HepG2 (cell line): ENCODE results near the gene XRCC5. TPM values are rescaled to one million over a fixed set of nuclear protein-coding genes. Genes with fewer than 3 reads are reported as not detected.

Experiments used
- AKNA ChIP-seq: sonication (generic); formaldehyde crosslinking; IDR thresholded peaks from 2 replicates; pipeline ENCODE4 v1.4.0; 2020; ENCODE audit warnings: missing genetic modification reagents, borderline replicate concordance
- ATRX ChIP-seq: sonication (generic); formaldehyde crosslinking; IDR thresholded peaks from 2 replicates; pipeline ENCODE4 v1.4.0; 2020; ENCODE audit warnings: missing genetic modification reagents, borderline replicate concordance
- CHD4 ChIP-seq: fragments of 200-600 bp; sonication (generic); IDR thresholded peaks from 2 replicates; pipeline ENCODE4 v1.7.0; 2017; ENCODE audit warnings: mild to moderate bottlenecking, low read length, borderline replicate concordance
- FOSL2 ChIP-seq: sonication (generic); formaldehyde crosslinking; IDR thresholded peaks from 2 replicates; pipeline ENCODE4 v1.4.0; 2020; ENCODE audit warnings: missing genetic modification reagents
- HNF1B ChIP-seq: sonication (generic); formaldehyde crosslinking; IDR thresholded peaks from 2 replicates; pipeline ENCODE4 v1.5.1; 2020; ENCODE audit warnings: mild to moderate bottlenecking, moderate library complexity, missing genetic modification reagents
- HOXA7 ChIP-seq: sonication (generic); formaldehyde crosslinking; IDR thresholded peaks from 2 replicates; pipeline ENCODE4 v1.8.1; 2022; ENCODE audit warnings: mild to moderate bottlenecking, missing genetic modification reagents, moderate library complexity
- MIER2 ChIP-seq: IDR thresholded peaks from 2 replicates; pipeline ENCODE4 v1.6.1; 2016; ENCODE audit warnings: missing biosample characterization, missing genetic modification reagents
- SOX6 ChIP-seq, 2 experiments: fragments of 450-650 bp in 1 of 2; sonication (generic) in 1 of 2; formaldehyde crosslinking in 1 of 2; IDR thresholded peaks; 2 replicates each; pipeline versions ENCODE4 v1.4.0 to v1.6.1; 2017 to 2020; ENCODE audit warnings: antibody characterized with exemption in 1 of 2, mild to moderate bottlenecking in 1 of 2, missing genetic modification reagents in 1 of 2
- SRF ChIP-seq: IDR thresholded peaks from 2 replicates; pipeline ENCODE4 v1.6.1; 2011; ENCODE audit warnings: mild to moderate bottlenecking, low read depth, low read length, moderate library complexity
- YEATS2 ChIP-seq: sonication (generic); formaldehyde crosslinking; IDR thresholded peaks from 2 replicates; pipeline ENCODE4 v1.4.0; 2020; ENCODE audit warnings: missing genetic modification reagents, borderline replicate concordance
- YEATS4 ChIP-seq: sonication (generic); formaldehyde crosslinking; IDR thresholded peaks from 2 replicates; pipeline ENCODE4 v1.4.0; 2020; ENCODE audit warnings: missing genetic modification reagents, borderline replicate concordance
- ZBTB38 ChIP-seq: sonication (generic); formaldehyde crosslinking; IDR thresholded peaks from 2 replicates; pipeline ENCODE4 v1.5.1; 2020; ENCODE audit warnings: mild to moderate bottlenecking, missing genetic modification reagents
- ZNF280D ChIP-seq: sonication (generic); formaldehyde crosslinking; IDR thresholded peaks from 2 replicates; pipeline ENCODE4 v1.5.1; 2020; ENCODE audit warnings: mild to moderate bottlenecking, missing genetic modification reagents
- polyA plus RNA-seq, 8 experiments: library from polyadenylated mRNA; depleted of rRNA in 3 of 8; stranded (reverse) in 7 of 8; unstranded in 1 of 8; fragments of >200 nt; fragmentation: Illumina TruSeq in 4 of 8; extraction: Trizol in 4 of 8; gene quantifications; 2 replicates each; pipeline versions ENCODE4 v1.2.1 to v1.2.3, GENCODE V29; 2011 to 2016; ENCODE audit warnings: low read depth in 4 of 8, missing spikeins in 1 of 8, mixed read lengths in 1 of 8; ENCODE audit not compliant: insufficient read depth in 1 of 8
- total RNA-seq, 5 experiments: library from RNA; depleted of rRNA; stranded (reverse); fragments of >200 nt; fragmentation: Illumina TruSeq; extraction: Trizol; gene quantifications; 2 replicates each; pipeline ENCODE4 v1.2.3, GENCODE V29; 2016; ENCODE audit warnings: low read depth in 1 of 5
- TF ChIP-seq, protein P1 (sequence below): sonication (generic); formaldehyde crosslinking; IDR thresholded peaks from 2 replicates; pipeline ENCODE4 v1.4.0; 2020; ENCODE audit warnings: mild to moderate bottlenecking, missing genetic modification reagents
- TF ChIP-seq, protein P2 (sequence below): IDR thresholded peaks from 2 replicates; pipeline ENCODE4 v1.6.1; 2016; ENCODE audit warnings: missing genetic modification reagents, missing compliant biosample characterization

The XRCC5 gene
- total and polyA plus RNA-seq, 2 of the 13 experiments (the other 11 are each of a cell fraction or from before 2014, with no cell fraction given) = 264 to 454 TPM

DNA sequence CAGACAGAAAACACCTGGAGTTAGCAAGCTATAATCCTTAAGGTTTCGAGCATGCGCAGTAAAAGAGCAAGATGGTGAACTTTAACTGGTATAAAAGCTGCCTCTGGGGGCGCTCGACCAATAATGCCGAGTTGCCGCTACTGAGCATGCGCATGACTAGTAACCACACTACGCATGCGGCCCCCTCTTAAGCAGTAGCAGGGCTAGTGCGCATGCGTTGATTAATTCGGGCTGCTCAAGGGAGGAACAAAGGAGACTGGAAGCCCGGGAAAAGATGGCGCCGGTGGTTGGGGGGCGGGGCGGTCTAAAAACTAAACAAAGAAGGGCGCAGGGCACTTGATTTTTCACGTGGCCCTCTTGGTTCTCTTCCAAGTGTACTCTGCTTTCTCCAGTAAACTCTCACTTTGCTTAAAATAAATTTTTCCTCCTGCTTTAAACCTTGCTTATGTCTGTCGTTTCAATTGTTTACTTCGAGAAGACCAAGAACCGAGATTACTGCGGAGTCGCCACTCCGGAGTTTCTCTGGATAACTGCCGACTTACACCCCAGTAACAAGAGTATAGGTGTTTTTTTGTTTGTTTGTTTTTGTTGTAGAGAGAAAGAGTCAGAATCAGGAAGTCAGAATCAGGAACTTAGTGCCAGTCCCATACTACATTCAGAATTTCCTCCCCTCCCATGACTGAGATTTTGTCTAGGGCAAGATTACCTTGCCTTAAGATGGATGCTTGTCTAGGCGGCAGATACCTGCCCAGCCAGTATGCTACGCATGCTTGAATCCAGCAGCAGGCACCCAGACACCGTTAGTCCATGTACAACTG lies 5.8 kb downstream of the XRCC5 start (continued):
- no peak for TF ChIP-seq ATRX (CRISPR knock-in tag)
- TF ChIP-seq YEATS2 = peak; percentile 74; the same call in 1 of the 2 replicates
- no peak for TF ChIP-seq MIER2 (CRISPR knock-in tag)
- TF ChIP-seq CHD4 = peak; percentile 69; the same call in 1 of the 2 replicates
- 0 out of 2 replicates have a peak, but pooled peaks have one; percentile 2 for TF ChIP-seq SRF
- TF ChIP-seq SOX6 (IDR thresholded peaks at IDR 0.05) = no peak
- peak; percentile 81 for TF ChIP-seq SOX6 (CRISPR knock-in tag; IDR thresholded peaks at IDR 0.05)
- TF ChIP-seq HOXA7 (CRISPR knock-in tag) = no peak
- TF ChIP-seq, protein P1, sequence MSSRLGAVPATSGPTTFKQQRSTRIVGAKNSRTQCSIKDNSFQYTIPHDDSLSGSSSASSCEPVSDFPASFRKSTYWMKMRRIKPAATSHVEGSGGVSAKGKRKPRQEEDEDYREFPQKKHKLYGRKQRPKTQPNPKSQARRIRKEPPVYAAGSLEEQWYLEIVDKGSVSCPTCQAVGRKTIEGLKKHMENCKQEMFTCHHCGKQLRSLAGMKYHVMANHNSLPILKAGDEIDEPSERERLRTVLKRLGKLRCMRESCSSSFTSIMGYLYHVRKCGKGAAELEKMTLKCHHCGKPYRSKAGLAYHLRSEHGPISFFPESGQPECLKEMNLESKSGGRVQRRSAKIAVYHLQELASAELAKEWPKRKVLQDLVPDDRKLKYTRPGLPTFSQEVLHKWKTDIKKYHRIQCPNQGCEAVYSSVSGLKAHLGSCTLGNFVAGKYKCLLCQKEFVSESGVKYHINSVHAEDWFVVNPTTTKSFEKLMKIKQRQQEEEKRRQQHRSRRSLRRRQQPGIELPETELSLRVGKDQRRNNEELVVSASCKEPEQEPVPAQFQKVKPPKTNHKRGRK (CRISPR knock-in tag) = 0 out of 2 replicates have a peak, but pooled peaks have one; percentile 22
- TF ChIP-seq ZBTB38 (CRISPR knock-in tag) = 0 out of 2 replicates have a peak, but pooled peaks have one; percentile 46
- peak; percentile 28; the same call in 1 of the 2 replicates for TF ChIP-seq FOSL2 (CRISPR knock-in tag)
- TF ChIP-seq, protein P2, sequence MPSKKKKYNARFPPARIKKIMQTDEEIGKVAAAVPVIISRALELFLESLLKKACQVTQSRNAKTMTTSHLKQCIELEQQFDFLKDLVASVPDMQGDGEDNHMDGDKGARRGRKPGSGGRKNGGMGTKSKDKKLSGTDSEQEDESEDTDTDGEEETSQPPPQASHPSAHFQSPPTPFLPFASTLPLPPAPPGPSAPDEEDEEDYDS (CRISPR knock-in tag) = peak; percentile 60
- TF ChIP-seq ZNF280D (CRISPR knock-in tag) = peak; percentile 45; the same call in 1 of the 2 replicates
- TF ChIP-seq AKNA (CRISPR knock-in tag) = no peak
- peak; percentile 89; the same call in 1 of the 2 replicates for TF ChIP-seq YEATS4
- peak; percentile 44; the same call in 1 of the 2 replicates for TF ChIP-seq HNF1B (CRISPR knock-in tag)
